Large intestine (tissue), 3 donors: ENCODE data around the gene CLDND1. TPM values are rescaled to one million over a fixed set of nuclear protein-coding genes. Genes with fewer than 3 reads are reported as not detected.
"Not testable (repeated sequence)": the region's sequence is repeated elsewhere in the genome, so short reads cannot be mapped to it uniquely, and the experiment has no call there.

Source experiments
- DNase-seq, 2 donors: peaks; one replicate each; pipeline versions ENCODE4 v3.0.0 to v3.0.0-alpha.2; 2013
- H3K27ac ChIP-seq: one replicate; pipeline ENCODE4 v1.5.1; 2013; ENCODE audit warnings: low read length
- H3K27me3 ChIP-seq: 2 replicates; pipeline ENCODE4 v1.6.1; 2013; ENCODE audit warnings: low read length; ENCODE audit not compliant: control insufficient read depth, insufficient read depth
- H3K36me3 ChIP-seq: 2 replicates; pipeline ENCODE4 v1.6.1; 2013; ENCODE audit warnings: low read length; ENCODE audit not compliant: control insufficient read depth, insufficient read depth
- H3K4me1 ChIP-seq: one replicate; pipeline ENCODE4 v1.6.1; 2013; ENCODE audit warnings: low read length; ENCODE audit not compliant: control insufficient read depth, insufficient read depth
- H3K4me3 ChIP-seq: one replicate; pipeline ENCODE4 v1.5.1; 2013; ENCODE audit warnings: low read length
- H3K9me3 ChIP-seq: one replicate; pipeline ENCODE4 v1.6.1; 2013; ENCODE audit warnings: mild to moderate bottlenecking, low read depth, low read length, moderate library complexity; ENCODE audit not compliant: control insufficient read depth
- WGBS: methylation state at CpG from one replicate; pipeline ENCODE4 v1.1.5; 2013; ENCODE audit warnings: low lambda C conversion rate; ENCODE audit not compliant: insufficient coverage; 5-methylcytosine and 5-hydroxymethylcytosine counted together
- polyA plus RNA-seq: library from polyadenylated mRNA; unstranded; fragments of 120-200 nt; gene quantifications from one replicate; pipeline ENCODE4 v1.2.1, GENCODE V29; 2013

The CLDND1 gene
- polyA plus RNA-seq, 1 donor = 111 TPM

GRCh38 chr3:98560911-98561310, 38.2 kb upstream of the CLDND1 start:
- Histone ChIP-seq H3K36me3 (no peaks in the 10 kb centered on the region), H3K9me3 (no peaks in the 10 kb centered on the region), H3K4me3 (no peak overlapping the region), H3K27ac (no peak overlapping the region), H3K4me1 (no peaks in the 10 kb centered on the region), H3K27me3 (no peaks in the 10 kb centered on the region)
- DNase-seq = no peak
- no CpG with 5 or more reads among the region's 2 CpGs for WGBS

GRCh38 chr3:98559769-98560168, 37.1 kb upstream of the CLDND1 start:
- not testable (repeated sequence) for H3K27me3 ChIP-seq, H3K36me3 ChIP-seq, H3K4me3 ChIP-seq, H3K27ac ChIP-seq, H3K9me3 ChIP-seq, DNase-seq, H3K4me1 ChIP-seq
- WGBS = no CpG with 5 or more reads among the region's 2 CpGs

- 88% methylated on average over 1 of the region's 6 CpGs for WGBS
- H3K9me3 ChIP-seq = no peaks in the 10 kb centered on the region
- no peaks in the 10 kb centered on the region for H3K4me1 ChIP-seq
- H3K27ac ChIP-seq = no peak overlapping the region
- no peaks in the 10 kb centered on the region for H3K27me3 ChIP-seq
- no peak overlapping the region for H3K4me3 ChIP-seq
- no peaks in the 10 kb centered on the region for H3K36me3 ChIP-seq
- no peak for DNase-seq
Observed at GRCh38 chr3:98558100-98558827, 35.6 kb upstream of the CLDND1 start.

GRCh38 chr3:98557324-98558010, 34.8 kb upstream of the CLDND1 start:
- Histone ChIP-seq H3K9me3 (no peaks in the 10 kb centered on the region), H3K4me3 (no peak overlapping the region), H3K4me1 (peaks cover under 1% of the 10 kb centered on the region), H3K27ac (no peak overlapping the region), H3K27me3 (no peaks in the 10 kb centered on the region), H3K36me3 (no peaks in the 10 kb centered on the region)
- WGBS = no CpG with 5 or more reads among the region's 4 CpGs
- DNase-seq = no peak

- no peaks in the 10 kb centered on the region for H3K36me3 ChIP-seq
- WGBS = 88% methylated on average over 3 of the region's 7 CpGs
- H3K27ac ChIP-seq = no peak overlapping the region
Observed at GRCh38 chr3:98556164-98557130, 33.7 kb upstream of the CLDND1 start.

GRCh38 chr3:98555025-98555379, 32.3 kb upstream of the CLDND1 start:
- DNase-seq = no peak
- peaks cover 12% of the 10 kb centered on the region for H3K4me1 ChIP-seq
- no peak overlapping the region for H3K4me3 ChIP-seq
- H3K9me3 ChIP-seq = no peaks in the 10 kb centered on the region
- H3K27ac ChIP-seq = no peak overlapping the region
- no peaks in the 10 kb centered on the region for H3K27me3 ChIP-seq
- no peaks in the 10 kb centered on the region for H3K36me3 ChIP-seq
- WGBS = 91% methylated on average over 4 of the region's 4 CpGs

More at GRCh38 chr3:98556164-98557130, 33.7 kb upstream of the CLDND1 start:
- no peak for DNase-seq
- no peaks in the 10 kb centered on the region for H3K9me3 ChIP-seq
- peaks cover 7% of the 10 kb centered on the region for H3K4me1 ChIP-seq
- no peak overlapping the region for H3K4me3 ChIP-seq
- no peaks in the 10 kb centered on the region for H3K27me3 ChIP-seq

GRCh38 chr3:98554580-98554979, 31.9 kb upstream of the CLDND1 start:
- Histone ChIP-seq H3K27ac (no peak overlapping the region), H3K4me3 (no peak overlapping the region), H3K27me3 (no peaks in the 10 kb centered on the region), H3K9me3 (no peaks in the 10 kb centered on the region), H3K4me1 (peaks cover 12% of the 10 kb centered on the region), H3K36me3 (no peaks in the 10 kb centered on the region)
- DNase-seq = no peak
- no CpG with 5 or more reads among the region's 2 CpGs for whole genome bisulfite sequencing

- no peaks in the 10 kb centered on the region for H3K27me3 ChIP-seq
- H3K4me1 ChIP-seq = peaks cover 12% of the 10 kb centered on the region
- H3K4me3 ChIP-seq = no peak overlapping the region
- DNase-seq = no peak
- WGBS = 100% methylated on average over 1 of the region's 2 CpGs
- no peaks in the 10 kb centered on the region for H3K36me3 ChIP-seq
- no peaks in the 10 kb centered on the region for H3K9me3 ChIP-seq
- H3K27ac ChIP-seq = no peak overlapping the region
Observed at GRCh38 chr3:98553753-98554152, 31.1 kb upstream of the CLDND1 start.

GRCh38 chr3:98553021-98553563, 30.4 kb upstream of the CLDND1 start:
- H3K4me1 ChIP-seq = peaks cover 12% of the 10 kb centered on the region
- no peaks in the 10 kb centered on the region for H3K9me3 ChIP-seq
- DNase-seq = no peak
- no peak overlapping the region for H3K4me3 ChIP-seq
- WGBS = no CpG with 5 or more reads among the region's 6 CpGs
- no peaks in the 10 kb centered on the region for H3K36me3 ChIP-seq
- H3K27me3 ChIP-seq = no peaks in the 10 kb centered on the region
- H3K27ac ChIP-seq = no peak overlapping the region
